ENCODE results near the gene VPREB1. TPM values are rescaled to one million over a fixed set of nuclear protein-coding genes. Genes with fewer than 3 reads are reported as not detected.

Gene VPREB1
- total and polyA plus RNA-seq, 2 of the 4 experiments (the other 2 are of a cell fraction), result not detected

GRCh38 chr22:22229683-22230420 lies 14.7 kb upstream of the VPREB1 start:
- H3K9me3 ChIP-seq (ENCODE audit: control insufficient read depth, insufficient read depth, low read length), result no peaks in the 10 kb centered on the region
- dilution Hi-C loops (cut with HindIII; ENCODE audit: low sequenced_read_pairs, unreplicated experiment), result no loop called here

More at GRCh38 chr22:22229683-22230420, 14.7 kb upstream of the VPREB1 start:
- in situ Hi-C loops (cut with MboI; ENCODE audit: low sequenced_read_pairs) (no loop called here), intact Hi-C loops (cut with micrococcal nuclease) (no loop called here)
- no peak overlapping the region for H4K91ac ChIP-seq (ENCODE audit: insufficient read depth, low read depth, low read length)
- no peaks in the 10 kb centered on the region for H3K4me1 ChIP-seq (ENCODE audit: control insufficient read depth, insufficient read depth, low read length)
- no peaks in the 10 kb centered on the region for H4K20me1 ChIP-seq (ENCODE audit: insufficient read depth, low read length)
- H3K9me1 ChIP-seq (ENCODE audit: insufficient read depth, low read length), result no peaks in the 10 kb centered on the region
- H4K5ac ChIP-seq (ENCODE audit: low read depth, low read length), result no peak overlapping the region
- no peak overlapping the region for H3K9ac ChIP-seq (ENCODE audit: low read depth, low read length)
- ChIA-PET POLR2A (ENCODE audit: unreplicated experiment) (no interaction called here), CTCF (no interaction called here)
- no peak overlapping the region for H2AK5ac ChIP-seq (ENCODE audit: low read depth, low read length)
- H2BK120ac ChIP-seq (ENCODE audit: low read depth, low read length), result no peak overlapping the region
- no peak for DNase-seq
- no peak overlapping the region for H3K4me3 ChIP-seq (ENCODE audit: insufficient read depth, low read depth, low read length)
- no peak overlapping the region for H3K23ac ChIP-seq (ENCODE audit: low read depth, low read length)
- no peak overlapping the region for H2AFZ ChIP-seq (replicated peaks; ENCODE audit: low read length, poor library complexity)
- H3K56ac ChIP-seq (ENCODE audit: extremely low read depth, insufficient read depth, low read length), result no peak overlapping the region
- no peak for ATAC-seq (ENCODE audit: low read depth)
- WGBS, 2 experiments (ENCODE audit: extremely low coverage in 2 of 2, insufficient read length in 1 of 2), result 100% methylated on average over 1 of the region's 6 CpGs; no CpG with 5 or more reads in 1 of the 2 experiments
- no peaks in the 10 kb centered on the region for H3K79me1 ChIP-seq (ENCODE audit: low read depth in 1 of 2, low read length in 2 of 2)
- H3K27me3 ChIP-seq (ENCODE audit: control insufficient read depth, insufficient read depth, low read length), result peaks cover 15% of the 10 kb centered on the region
- H3K36me3 ChIP-seq (ENCODE audit: control insufficient read depth, insufficient read depth, low read length), result no peaks in the 10 kb centered on the region
- no peak overlapping the region for H2AK9ac ChIP-seq (replicated peaks; ENCODE audit: low read depth, low read length, poor library complexity)
- no peak overlapping the region for H2BK15ac ChIP-seq (ENCODE audit: low read depth, low read length)
- no peak overlapping the region for H3K27ac ChIP-seq (ENCODE audit: insufficient read depth, low read length)
- H2BK5ac ChIP-seq (ENCODE audit: low read depth, low read length, poor library complexity, severe bottlenecking), result no peak overlapping the region
- no peak overlapping the region for H3K14ac ChIP-seq (replicated peaks; ENCODE audit: low read depth, low read length)
- TF ChIP-seq NFE2L2 (IDR thresholded peaks at IDR 0.05; ENCODE audit: low read depth, low read length) (no peak), MAZ (IDR thresholded peaks at IDR 0.05; ENCODE audit: borderline replicate concordance, low read depth, low read length) (no peak), BHLHE40 (IDR thresholded peaks at IDR 0.05; ENCODE audit: low read depth, low read length) (no peak), CHD1 (IDR thresholded peaks at IDR 0.05; ENCODE audit: low read depth, low read length) (no peak), FOS (IDR thresholded peaks at IDR 0.05; ENCODE audit: low read depth, low read length) (no peak), USF2 (IDR thresholded peaks at IDR 0.05; ENCODE audit: low read depth, low read length) (no peak), RCOR1 (IDR thresholded peaks at IDR 0.05; ENCODE audit: insufficient replicate concordance, low read length) (no peak), CEBPB (IDR thresholded peaks at IDR 0.05; ENCODE audit: low read depth, low read length) (no peak), MAFK (IDR thresholded peaks at IDR 0.05; ENCODE audit: low read depth, low read length) (no peak)
- TF ChIP-seq, protein P1, sequence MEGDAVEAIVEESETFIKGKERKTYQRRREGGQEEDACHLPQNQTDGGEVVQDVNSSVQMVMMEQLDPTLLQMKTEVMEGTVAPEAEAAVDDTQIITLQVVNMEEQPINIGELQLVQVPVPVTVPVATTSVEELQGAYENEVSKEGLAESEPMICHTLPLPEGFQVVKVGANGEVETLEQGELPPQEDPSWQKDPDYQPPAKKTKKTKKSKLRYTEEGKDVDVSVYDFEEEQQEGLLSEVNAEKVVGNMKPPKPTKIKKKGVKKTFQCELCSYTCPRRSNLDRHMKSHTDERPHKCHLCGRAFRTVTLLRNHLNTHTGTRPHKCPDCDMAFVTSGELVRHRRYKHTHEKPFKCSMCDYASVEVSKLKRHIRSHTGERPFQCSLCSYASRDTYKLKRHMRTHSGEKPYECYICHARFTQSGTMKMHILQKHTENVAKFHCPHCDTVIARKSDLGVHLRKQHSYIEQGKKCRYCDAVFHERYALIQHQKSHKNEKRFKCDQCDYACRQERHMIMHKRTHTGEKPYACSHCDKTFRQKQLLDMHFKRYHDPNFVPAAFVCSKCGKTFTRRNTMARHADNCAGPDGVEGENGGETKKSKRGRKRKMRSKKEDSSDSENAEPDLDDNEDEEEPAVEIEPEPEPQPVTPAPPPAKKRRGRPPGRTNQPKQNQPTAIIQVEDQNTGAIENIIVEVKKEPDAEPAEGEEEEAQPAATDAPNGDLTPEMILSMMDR (conservative IDR thresholded peaks at IDR 0.05; ENCODE audit: low read depth, low read length), result no peak
- no peak overlapping the region for H4K8ac ChIP-seq (ENCODE audit: low read depth in 2 of 2, low read length in 2 of 2)
- BruUV-seq (replicated peaks), result no TSS peak
- H3K4ac ChIP-seq (ENCODE audit: low read depth, low read length), result no peak overlapping the region
- H3K18ac ChIP-seq (ENCODE audit: low read depth, low read length), result no peak overlapping the region
- H2BK20ac ChIP-seq (ENCODE audit: low read depth, low read length), result no peak overlapping the region
- no peak overlapping the region for H3K4me2 ChIP-seq (ENCODE audit: low read depth, low read length)
